NCI-H2107 (cell line): ENCODE data around the gene MUC3A.
"Not testable (repeated sequence)": the region's sequence is repeated elsewhere in the genome, so short reads cannot be mapped to it uniquely, and the experiment has no call there.

ENCODE experiments used
- DNase-seq: peaks from one replicate; lab custom pipeline; 2025; lab: John Stamatoyannopoulos, UW

The MUC3A gene

DNA sequence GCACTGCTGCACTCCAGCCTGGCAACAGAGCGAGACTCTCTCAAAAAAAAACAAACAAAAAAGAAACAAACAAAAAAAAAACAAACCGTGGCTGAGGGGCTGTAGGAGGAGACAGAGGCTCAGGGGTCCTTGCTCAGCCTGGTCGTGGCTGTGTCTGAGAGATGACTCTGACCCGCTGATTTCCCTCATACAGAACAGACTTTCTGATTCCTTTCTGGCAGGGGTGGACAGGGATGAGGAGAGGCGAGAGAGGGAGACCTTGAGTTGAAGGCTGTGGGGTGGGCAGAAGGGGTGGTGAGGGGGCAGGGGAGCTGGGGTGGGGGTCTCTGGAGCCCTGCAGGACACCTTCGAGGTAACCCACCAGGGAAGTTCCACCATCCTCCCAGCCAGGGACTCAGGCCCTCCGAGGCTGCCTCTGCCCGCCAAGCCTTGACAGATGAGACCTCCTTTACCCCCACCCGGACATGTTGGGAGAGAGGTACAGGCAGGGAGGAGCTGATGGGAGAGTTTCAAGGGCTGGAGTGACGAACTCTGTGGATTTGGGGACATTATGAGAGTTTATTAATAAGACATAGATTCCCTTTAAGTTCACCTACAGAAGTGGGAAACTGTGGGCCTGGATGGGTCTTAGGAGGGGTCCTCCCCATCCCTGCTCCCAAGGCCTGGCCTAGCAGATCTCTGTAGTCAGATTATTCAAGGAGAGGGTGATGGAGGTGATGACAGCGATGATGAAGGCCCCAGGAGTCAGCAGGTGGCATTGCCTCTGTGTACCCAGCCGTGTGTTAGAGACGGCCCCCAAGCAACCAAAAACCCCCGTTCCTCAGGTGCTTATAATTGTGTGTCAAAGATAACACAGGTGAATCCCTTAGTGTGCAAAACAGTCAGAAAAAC, 22.0 kb downstream of the MUC3A start:
- no peak for DNase-seq

DNA sequence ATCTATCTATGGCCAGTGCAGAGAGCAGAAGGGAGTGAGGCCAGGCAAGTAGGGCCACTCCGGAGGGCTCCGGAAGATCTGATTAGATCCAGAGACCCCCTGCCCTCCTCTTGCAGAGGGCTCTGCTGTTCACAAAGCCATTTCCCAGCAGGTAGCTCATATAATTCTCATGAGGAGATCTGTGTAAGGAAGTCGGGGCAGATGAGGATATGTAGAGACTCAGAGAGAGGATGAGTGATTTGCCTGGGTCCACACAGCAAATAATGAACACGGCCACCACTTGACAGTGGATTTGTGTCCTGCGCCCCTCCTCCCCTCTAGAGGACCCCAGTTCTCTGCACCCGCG, 22.6 kb downstream of the MUC3A start:
- DNase-seq: no peak

DNA sequence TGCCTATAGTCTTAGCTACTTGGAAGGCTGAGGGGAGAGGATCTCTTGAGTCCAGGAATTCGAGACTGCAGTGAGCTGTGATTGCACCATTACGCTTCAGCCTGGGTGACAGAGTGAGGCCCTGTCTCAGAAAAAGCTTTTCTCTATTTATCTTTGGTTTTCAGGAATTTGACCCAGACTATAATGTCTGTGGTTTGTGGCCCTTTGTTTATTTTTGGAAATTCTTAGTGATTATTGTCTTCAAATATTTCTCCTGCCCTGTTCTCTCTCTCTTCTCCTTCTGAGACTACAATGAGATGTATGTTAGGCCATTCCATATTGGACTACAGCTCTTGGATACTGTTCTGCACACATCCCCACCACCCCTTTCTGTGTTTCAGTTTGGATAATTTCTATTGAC, 24.7 kb downstream of the MUC3A start:
- DNase-seq: no peak

DNA sequence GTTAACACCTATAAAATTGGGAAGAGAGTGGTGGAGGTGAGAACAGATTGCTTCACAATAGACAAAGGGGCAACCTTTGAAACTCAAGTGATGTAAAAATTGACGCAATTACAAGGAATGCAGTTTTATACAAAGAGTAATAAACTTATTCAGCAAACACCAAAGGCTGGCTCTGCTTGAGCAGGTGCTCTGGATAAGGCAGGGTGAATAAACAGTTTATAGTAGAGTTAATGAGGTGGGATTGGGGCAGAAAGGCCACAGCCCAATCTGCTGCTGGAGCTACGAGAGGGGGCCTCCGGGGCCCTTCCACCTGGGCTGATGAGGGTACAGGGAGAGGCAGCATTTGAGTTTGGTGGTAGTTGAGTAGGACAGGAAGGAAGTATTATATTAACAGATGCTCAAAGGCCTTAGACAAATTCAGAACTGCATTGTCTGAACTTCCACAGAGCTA, 26.1 kb downstream of the MUC3A start:
- no peak for DNase-seq

DNA sequence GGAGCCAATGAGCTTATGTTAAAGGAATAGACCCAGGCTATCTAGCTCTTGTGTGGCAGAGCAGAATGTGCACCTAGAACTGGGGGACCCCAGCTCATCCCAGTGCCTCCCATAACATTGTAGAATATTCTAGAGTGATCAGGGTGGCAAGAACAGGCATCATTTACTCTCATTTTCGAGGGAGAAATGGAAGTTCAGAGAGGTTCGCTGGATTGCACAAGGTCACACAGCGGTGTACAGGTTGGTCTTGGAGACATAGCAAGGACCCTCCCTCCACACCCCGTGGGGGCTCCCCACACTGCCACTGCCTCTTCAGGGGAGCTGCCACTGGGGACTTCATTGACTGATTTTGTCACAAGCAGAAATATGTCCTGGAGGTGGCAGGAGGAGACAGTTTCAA, 29.0 kb downstream of the MUC3A start:
- no peak for DNase-seq

DNA sequence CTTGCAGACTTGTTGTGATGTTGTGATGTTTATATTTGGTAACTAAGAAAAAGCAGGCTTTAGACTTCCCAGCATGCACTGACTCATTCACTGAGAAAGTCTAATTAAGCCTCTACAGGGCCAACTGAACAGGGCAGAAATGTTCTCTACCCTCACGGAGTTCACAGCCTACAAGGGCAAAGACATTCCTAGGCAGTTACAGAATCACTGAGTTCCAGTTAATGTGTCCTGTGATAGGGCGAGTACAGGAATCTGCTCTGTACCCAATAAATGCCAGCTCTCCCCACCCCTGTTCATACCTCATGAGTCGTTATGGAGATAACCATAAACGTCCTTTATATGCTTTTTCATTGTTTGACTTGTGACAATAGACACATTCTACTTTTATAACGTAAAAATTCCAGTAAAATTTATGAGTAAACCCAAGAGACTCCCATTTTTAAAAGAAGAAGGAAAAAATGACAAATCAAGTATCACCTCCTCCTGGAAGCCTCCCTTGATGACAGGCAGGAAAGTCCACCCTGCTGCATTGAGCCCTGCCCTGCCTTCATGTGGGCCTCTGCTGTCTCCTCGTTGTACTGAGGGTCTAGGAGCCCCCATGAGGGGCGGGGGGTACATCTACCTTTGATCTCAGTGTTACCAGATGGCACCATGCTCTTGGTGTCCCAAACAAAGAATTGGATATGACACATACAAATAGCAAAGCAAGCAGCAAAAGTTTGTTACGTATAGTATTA, 34.3 kb downstream of the MUC3A start:
- no peak for DNase-seq

DNA sequence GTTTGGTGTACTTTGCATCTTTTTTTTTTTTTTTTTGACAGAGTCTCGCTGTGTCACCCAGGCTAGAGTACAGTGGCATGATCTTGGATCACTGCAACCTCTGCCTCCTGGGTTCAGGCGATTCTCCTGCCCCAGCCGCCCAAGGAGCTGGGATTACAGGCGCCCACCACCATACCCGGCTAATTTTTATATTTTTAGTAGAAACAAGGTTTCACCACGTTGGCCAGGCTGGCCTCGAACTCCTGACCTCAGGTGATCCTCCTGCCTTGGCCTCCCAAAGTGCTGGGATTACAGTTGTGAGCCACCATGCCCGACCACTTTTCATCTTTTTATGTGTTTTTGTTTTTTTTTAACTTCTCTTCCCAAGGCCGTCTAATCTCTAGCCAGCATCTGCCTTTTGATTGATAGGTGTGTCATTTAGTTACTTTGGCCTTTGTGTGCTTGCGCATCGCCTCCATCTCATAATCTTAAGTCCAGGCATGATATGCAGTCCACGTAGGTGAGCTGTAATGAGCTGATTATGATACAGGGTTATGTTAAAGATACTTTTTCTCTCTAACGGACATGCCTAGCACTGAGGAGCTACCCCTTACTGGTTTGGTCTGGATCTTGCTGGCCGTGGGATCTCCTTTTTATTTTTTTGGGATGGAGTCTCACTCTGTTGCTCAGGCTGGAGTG, 35.0 kb downstream of the MUC3A start:
- not testable (repeated sequence) for DNase-seq

DNA sequence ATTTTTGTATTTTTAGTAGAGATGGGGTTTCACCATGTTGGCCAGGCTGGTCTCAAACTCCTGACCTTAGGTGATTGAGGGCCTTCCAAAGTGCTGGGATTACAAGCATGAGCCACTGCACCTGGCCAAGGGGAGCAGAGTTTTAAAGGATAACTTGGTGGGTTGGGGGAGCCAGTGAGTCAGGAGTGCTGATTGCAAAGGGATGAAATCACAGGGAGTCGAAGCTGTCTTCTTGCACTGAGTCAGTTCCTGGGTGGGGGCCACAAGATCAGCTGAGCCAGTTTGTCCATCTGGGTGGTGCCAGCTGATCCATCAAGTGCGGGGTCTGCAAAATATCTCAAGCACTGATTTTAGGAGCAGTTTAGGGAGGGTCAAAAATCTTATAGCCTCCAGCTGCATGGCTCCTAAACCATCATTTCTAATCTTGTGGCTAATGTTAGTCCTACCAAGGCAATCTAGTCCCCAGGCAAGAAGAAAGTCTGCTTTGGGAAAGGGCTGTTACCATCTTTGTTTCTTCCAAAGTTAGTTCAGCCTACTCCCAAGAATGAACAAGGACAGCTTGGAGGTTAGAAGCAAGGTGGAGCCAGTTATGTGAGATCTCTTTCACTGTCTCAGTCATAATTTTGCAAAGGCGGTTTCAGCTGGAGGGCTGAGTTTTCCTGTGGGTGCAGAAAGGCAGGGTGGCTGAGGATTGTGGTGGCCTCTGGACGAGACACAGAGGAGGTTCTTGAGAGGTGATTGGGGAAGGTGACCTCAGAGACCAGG, 35.9 kb downstream of the MUC3A start:
- not testable (repeated sequence) for DNase-seq

DNA sequence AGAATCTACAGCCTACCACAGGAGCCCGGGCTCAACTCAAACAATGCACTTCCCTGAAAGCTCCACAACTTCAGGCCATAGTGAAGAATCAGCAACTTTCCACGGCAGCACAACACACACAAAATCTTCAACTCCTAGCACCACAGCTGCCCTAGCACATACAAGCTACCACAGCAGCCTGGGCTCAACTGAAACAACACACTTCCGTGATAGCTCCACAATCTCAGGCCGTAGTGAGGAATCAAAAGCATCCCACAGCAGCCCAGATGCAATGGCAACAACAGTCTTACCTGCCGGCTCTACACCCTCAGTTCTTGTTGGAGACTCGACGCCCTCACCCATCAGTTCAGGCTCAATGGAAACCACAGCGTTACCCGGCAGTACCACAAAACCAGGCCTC, 42.3 kb downstream of the MUC3A start:
- DNase-seq: no peak

DNA sequence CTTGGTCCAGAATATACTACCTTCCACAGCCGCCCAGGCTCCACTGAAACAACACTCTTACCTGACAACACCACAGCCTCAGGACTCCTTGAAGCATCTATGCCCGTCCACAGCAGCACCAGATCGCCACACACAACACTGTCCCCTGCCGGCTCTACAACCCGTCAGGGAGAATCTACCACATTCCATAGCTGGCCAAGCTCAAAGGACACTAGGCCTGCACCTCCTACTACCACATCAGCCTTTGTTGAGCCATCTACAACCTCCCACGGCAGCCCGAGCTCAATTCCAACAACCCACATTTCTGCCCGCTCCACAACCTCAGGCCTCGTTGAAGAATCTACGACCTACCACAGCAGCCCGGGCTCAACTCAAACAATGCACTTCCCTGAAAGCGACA, 42.9 kb downstream of the MUC3A start:
- not testable (repeated sequence) for DNase-seq

DNA sequence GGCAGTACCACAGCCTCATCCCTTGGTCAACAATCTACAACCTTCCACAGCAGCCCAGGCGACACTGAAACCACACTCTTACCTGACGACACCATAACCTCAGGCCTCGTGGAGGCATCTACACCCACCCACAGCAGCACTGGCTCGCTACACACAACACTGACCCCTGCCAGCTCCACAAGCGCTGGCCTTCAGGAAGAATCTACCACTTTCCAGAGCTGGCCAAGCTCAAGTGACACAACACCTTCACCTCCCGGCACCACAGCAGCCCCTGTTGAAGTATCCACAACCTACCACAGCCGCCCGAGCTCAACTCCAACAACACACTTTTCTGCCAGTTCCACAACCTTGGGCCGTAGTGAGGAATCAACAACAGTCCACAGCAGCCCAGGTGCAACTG, 45.3 kb downstream of the MUC3A start:
- not testable (repeated sequence) for DNase-seq

DNA sequence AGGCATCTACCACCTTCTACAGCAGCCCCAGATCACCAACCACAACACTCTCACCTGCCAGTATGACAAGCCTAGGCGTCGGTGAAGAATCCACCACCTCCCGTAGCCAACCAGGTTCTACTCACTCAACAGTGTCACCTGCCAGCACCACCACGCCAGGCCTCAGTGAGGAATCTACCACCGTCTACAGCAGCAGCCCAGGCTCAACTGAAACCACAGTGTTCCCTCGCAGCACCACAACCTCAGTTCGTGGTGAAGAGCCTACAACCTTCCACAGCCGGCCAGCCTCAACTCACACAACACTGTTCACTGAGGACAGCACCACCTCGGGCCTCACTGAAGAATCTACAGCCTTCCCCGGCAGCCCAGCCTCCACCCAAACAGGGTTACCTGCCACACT, 49.2 kb downstream of the MUC3A start:
- DNase-seq: not testable (repeated sequence)

DNA sequence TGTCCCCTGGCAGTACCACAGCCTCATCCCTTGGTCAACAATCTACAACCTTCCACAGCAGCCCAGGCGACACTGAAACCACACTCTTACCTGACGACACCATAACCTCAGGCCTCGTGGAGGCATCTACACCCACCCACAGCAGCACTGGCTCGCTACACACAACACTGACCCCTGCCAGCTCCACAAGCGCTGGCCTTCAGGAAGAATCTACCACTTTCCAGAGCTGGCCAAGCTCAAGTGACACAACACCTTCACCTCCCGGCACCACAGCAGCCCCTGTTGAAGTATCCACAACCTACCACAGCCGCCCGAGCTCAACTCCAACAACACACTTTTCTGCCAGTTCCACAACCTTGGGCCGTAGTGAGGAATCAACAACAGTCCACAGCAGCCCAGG, 50.0 kb downstream of the MUC3A start:
- DNase-seq: not testable (repeated sequence)

DNA sequence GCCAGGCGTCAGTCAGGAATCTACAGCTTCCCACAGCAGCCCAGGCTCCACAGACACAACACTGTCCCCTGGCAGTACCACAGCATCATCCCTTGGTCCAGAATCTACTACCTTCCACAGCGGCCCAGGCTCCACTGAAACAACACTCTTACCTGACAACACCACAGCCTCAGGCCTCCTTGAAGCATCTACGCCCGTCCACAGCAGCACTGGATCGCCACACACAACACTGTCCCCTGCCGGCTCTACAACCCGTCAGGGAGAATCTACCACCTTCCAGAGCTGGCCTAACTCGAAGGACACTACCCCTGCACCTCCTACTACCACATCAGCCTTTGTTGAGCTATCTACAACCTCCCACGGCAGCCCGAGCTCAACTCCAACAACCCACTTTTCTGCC, 50.7 kb downstream of the MUC3A start:
- not testable (repeated sequence) for DNase-seq

DNA sequence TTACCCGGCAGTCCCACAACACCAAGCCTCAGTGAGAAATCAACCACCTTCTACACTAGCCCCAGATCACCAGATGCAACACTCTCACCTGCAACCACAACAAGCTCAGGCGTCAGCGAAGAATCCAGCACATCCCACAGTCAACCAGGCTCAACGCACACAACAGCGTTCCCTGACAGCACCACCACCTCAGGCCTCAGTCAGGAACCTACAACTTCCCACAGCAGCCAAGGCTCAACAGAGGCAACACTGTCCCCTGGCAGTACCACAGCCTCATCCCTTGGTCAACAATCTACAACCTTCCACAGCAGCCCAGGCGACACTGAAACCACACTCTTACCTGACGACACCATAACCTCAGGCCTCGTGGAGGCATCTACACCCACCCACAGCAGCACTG, 53.0 kb downstream of the MUC3A start:
- not testable (repeated sequence) for DNase-seq

DNA sequence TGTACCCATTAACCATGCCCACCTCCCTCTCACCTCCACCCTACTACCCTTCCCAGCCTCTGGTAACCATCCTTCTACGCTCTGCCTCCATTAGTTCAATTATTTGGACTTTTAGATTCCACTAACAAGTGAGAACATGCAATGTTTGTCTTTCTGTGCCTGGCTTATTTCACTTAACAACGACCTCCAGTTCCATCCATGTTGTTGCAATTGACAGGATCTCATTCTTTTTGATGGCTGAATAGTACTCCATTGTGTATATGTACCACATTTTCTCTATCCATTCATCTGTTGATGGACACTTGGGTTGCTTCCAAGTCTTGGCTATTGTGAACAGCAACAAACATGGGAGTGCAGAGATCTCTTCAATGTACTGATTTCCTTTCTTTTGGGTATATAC, 58.0 kb downstream of the MUC3A start:
- DNase-seq: not testable (repeated sequence)

DNA sequence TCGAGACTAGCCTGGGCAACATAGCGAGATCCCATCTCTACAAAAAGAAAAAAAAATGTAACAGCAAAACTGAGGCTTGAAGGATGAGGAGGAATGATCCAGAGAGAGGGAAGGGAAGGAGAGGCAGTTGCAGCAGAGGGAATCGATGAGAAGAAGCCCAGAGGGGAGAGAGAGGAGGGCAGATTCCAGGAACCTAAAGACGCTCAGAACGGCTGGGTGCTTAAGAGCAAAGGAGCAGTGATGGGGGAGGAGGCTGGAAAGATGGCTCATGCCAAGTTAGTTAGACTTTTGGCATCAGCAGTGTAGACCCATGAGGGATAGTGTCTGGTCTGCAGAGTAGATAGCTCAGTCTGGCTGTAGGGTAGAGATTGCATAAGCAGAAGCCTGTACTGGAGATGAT, 60.3 kb downstream of the MUC3A start:
- no peak for DNase-seq

DNA sequence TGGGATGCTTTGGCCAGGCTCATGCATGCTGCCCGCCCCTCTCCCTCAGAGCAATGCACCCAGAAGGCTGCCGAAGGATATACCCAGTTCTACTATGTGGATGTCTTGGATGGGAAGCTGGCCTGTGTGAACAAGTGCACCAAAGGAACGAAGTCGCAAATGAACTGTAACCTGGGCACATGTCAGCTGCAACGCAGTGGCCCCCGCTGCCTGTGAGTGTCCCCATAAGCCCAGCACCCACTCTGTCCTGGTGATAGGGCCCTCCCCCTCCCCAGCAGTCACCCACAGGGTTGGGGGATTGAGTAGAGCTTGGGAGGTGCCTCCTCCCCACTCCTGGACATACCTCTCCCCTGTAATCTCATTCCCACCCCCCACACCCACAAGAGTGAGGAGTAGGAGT, 63.6 kb downstream of the MUC3A start:
- DNase-seq: no peak

DNA sequence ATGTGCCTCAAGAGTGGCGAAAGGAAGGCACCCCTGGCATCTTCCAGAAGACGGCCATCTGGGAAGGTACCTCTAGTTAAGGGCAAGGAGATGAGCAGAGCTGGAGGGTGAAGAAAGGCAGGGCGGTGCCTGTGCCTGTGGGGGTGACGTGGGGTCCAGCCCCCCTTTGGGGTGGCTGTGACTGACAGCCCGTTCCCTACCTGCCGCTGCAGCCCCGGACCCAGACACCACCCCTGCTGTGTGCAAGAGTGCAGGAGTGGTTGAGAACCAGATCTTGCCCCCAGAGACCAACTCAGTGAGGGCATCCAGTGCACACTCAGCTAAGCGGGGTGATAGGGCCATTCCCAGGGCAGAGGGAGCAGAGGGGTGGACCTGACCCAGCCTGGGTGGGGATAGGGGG, 66.3 kb downstream of the MUC3A start:
- DNase-seq: no peak

DNA sequence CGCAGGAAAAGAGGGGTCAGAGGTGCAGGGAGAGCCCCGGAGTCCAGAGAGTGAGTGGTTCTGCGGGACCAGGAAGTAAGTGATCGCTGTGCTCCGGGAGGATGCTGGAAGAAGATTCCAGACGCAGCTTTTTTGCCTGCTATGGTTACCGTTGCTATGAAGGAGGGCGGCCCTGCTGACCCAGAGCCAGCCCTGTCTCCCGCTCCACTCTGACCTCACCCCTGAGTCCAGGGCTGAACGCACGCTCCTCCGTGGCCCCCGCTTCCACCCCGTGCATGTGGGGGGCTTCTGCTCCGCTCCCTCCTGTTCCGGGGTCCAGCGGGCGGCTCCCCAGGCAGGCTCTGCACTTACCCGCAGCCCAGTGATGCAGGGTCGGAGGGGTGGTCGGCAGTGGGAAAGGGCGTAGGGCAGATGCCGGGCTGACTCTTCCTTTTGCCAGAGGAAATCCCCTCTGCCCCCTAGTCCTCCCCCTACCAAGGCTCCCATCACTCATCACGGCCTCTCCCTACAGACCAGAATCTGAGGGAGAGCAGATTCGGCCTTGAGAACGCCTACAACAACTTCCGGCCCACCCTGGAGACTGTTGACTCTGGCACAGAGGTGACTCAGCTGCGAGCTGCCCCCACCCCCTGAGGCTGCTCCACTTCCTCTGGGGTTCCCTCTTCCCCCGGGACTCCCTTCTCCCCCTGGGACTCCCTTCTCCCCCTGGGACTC, 67.9 kb downstream of the MUC3A start:
- DNase-seq: no peak
